Putamen (tissue), 1 donor: ENCODE measurements around the gene TRIM16.
"Not testable (repeated sequence)": the region's sequence is repeated elsewhere in the genome, so short reads cannot be mapped to it uniquely, and the experiment has no call there.

Source experiments
- DNase-seq: peaks from one replicate; pipeline ENCODE4 v3.0.0-alpha.2; 2016; ENCODE audit warnings: low spot score

The TRIM16 gene

DNA sequence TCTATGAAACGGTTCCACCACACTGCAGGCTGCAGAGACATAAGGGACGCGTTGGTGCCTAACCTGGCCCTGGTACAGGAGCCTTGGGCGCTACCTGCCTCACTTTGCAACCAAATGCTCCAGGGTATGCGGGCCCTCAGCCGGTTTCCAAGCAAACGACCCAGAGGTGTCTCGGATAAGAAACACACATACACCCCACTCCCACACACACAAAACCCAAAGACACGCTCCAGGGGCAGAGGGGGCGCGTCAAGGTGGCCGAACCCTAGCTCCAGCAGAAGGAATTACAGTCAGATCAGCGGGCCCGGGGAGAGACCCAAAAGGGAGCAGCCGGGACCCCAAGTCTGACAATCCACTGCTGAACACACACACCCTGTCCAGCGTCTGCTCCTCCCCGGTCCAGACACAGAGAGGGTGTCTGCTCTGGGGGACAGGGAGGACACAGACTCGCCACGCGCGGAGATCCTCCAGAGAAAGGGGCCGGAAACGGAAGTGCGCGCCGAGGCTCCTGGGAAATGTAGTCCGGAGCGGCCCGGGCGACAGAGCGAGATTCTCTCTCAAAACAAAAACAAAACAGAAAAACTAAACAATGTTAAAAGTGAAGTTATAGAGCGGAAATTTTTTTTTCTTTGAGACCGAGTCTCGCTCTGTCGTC, at the start of gene TRIM16:
TSS of gene TRIM16 (minus strand) at position 488 of the 655 bp plus-strand sequence. CDS start 32,702 bp downstream, outside the sequence.
- peak; percentile 69 for DNase-seq

DNA sequence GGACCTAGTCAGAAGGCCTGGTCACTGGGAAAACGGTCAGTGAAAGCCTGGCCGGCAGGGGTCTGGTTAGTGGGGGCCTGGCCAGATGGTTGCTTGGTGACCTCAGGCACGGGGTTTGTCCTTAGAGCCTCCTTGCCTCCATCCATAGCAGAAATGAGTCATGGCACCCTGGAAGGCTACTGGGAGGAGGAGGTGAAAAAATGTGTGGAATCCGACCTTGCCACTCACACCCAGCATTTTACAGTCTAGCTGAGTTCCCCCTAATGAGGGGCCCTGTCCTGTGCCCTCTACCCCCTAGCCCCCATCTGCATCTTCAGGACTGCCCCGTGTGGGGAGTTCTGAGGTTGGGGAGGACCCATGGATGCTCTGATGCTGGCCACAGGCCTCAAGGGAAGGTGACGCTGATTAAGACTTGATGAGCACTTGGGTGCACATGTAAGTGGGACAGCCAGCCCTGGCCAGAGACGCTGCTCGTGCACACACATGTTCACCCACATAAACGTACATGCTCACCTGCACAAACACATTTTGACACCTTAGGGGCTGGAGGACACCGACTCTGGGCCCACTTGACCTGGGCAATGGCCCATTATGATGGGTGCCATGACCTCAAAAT, 49.2 kb upstream of the TRIM16 start:
- DNase-seq = not testable (repeated sequence)

DNA sequence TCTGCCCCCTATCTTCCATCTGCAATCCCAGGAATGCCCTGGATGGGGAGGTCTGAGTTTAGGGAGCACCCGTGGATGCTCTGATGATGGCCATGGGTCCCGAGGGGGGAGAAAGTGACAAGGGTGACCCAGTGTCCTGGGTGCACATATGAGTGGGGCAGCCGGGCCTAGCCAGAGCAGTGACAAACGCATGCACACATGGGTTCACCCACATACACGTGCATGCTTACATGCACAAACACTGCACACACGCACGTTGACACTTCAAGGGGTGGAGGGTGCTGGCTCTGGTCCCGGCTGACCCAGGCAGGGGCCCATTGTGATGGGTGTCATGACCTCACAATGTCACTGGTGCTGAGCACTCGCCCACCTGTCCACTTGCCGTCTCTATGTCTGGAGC, 47.8 kb upstream of the TRIM16 start, which contains the start of gene TBC1D26:
TSS of gene TBC1D26 (plus strand) at position 384 of the 400 bp plus-strand sequence. CDS start 3,066 bp downstream, outside the sequence.
- not testable (repeated sequence) for DNase-seq

DNA sequence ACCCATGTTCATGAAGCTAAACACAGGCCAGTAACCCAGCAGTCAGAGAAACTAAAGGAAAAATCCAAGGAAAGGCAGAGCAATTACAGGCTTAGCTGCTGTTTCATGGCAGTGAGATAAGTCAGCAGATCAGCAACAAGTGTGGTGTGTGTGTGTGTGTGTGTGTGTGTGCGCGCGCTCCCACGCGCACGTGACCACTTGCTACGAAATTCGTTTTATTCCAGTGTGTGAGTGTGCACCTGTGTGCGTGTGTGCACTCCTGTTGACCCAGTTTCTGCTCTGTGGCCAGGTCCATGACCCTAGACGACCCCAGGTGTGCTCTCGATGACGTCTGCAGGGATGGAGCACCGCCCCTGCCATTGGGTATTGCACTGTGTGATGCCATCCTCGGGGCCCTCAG, 46.4 kb upstream of the TRIM16 start:
- DNase-seq = not testable (repeated sequence)

DNA sequence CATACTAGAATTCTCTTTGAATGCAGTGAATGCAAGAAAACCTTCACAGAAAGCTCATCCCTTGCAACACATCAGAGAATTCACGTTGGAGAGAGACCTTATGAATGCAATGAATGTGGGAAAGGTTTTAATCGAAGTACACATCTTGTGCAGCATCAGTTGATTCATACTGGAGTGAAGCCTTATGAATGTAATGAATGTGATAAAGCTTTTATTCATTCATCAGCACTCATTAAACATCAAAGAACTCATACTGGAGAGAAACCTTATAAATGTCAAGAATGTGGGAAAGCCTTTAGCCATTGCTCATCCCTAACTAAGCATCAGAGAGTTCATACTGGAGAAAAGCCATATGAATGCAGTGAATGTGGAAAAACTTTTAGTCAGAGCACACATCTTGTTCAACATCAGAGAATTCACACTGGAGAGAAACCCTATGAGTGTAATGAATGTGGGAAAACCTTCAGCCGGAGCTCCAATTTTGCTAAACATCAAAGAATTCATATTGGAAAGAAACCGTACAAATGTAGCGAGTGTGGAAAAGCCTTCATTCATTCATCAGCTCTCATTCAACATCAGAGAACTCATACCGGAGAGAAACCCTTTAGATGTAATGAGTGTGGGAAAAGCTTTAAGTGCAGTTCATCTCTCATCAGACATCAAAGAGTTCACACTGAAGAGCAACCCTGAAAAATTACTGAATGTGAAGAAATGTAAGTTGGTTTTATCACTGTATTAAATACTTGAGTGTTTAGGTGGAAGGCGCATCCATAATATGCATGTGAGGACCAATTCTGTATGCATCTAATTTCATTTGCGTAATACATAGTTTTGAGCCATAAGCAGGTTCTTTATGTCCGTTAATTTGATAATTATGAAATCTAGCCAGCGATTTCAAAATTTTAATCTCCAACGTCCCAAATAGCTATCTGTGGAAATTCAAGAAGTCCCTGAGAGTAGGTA, 32.8 kb upstream of the TRIM16 start:
- DNase-seq = not testable (repeated sequence)

DNA sequence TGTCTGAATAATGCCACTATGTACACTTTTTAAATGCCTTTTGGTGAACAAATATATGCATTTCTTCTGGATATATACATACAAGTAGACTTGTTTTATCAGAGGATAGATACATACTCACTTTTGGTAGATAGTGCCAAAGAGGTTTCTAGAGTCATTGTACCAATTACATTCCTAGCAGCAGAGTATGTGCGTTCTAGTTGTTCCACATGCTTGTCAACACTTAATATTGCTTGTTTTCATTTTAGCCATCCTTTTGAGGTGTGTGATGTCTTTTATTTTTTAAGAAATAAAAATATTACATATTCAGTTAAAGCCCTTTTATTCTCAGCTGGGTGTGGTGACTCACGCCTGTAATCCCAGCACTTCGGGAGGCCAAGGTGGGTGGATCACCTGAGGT, 24.8 kb upstream of the TRIM16 start:
- DNase-seq = not testable (repeated sequence)

DNA sequence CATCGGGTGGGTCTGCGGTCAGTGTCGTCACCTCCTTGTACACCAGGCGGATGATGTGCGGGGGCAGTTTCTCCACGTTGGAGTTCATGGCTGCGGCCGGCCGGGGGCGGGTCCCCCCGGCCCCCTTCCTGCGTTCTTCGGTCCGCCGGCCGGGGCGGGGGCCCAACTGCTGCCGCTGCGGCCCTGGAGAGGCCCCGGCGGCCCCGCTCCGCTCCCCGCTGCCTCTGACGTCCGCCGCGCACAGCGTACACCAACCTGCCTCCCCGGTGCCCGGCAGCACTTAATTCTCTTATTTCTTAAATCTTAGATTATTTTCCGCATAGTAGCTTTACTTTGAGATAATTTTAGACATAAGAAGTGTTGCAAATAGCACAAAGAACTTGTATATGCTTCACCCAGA, 20.7 kb upstream of the TRIM16 start:
- not testable (repeated sequence) for DNase-seq

DNA sequence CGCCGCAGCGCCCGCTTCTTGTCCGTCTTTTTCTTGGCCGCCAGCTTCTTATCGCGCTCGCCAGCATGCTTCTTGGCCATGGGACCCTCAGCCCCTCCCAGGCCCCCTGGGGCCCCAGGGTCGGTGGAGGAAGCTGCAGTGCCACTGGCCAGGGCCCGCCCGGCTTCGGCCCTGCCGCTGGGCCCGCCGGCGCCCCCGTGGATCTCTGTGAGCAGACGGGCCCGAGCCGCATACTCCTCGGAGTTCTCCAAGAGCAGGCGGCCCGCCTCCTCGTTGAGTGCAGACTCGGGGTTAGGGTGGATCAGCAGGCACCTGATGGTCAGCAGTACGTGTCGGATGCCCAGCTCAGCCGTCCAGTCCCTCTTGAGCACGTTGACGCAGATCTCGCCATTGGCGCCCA, 20.1 kb upstream of the TRIM16 start:
- not testable (repeated sequence) for DNase-seq

DNA sequence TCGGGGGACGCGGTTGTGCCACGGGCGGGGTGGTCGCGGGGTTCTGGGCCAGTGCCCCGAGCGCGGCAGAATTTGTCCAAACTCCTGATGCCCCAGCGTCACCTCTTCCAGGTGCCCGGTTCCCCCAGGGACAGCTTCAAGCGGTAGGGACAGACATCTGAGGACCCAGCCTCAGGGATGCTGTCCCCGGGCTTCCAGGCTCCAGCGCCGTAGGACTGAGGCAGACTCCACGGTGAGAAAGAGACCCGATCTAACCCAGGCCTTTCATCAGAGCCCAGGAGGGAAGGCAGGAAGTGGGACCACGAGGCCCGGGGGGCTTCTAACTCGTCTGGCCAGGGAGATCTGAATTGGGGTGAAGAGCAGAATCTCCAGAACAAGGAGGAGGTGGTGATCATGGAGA, 15.8 kb upstream of the TRIM16 start:
- DNase-seq = not testable (repeated sequence)

DNA sequence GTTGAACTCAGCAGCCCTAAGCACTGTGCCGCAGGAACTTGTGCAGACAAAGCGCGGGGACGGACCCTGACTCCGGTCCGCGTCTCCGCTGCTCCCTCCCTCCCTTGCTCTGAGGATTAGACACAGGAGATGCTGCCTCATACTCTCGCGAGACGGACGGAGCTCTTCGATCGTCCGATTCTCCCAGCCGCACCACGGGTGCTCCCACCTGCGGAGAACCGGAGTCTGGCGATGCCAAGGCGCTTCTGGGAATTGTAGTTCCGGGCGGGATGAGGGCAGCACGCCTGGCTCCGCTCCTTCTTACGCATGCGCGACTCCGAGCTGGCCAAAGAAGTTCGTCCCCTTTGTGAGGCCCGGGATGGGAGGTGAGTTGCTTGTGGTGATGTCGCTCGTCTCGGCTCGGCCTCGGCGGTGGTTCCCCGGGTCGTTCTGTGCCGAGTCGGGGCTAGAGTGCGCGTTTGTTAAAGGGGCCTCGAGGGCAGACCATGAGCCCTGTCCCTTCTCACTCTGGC, 15.4 kb upstream of the TRIM16 start, which contains the start of gene ZNF286A:
TSS of gene ZNF286A (plus strand) at position 340 of the 512 bp plus-strand sequence. CDS start 578 bp downstream, outside the sequence.
- DNase-seq = peak; percentile 99

DNA sequence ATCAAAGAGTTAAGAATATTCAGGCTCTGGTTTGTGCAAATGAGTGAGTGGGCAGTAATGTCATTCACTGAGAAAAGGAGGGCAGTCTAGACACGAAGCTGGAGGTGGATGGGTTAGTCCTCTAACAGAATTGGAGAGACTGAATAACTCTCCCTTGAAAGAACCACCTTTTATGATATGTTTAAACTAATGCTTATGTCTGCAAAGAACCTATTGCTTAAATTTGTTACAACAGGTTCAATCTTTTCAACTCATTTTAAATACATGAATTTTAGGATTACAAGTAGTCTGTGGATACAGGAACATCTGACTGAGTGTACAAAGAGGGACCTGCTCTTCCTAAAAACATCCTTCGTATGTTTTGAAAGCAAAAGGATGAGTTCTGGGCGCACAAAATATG, 14.9 kb upstream of the TRIM16 start:
- not testable (repeated sequence) for DNase-seq

DNA sequence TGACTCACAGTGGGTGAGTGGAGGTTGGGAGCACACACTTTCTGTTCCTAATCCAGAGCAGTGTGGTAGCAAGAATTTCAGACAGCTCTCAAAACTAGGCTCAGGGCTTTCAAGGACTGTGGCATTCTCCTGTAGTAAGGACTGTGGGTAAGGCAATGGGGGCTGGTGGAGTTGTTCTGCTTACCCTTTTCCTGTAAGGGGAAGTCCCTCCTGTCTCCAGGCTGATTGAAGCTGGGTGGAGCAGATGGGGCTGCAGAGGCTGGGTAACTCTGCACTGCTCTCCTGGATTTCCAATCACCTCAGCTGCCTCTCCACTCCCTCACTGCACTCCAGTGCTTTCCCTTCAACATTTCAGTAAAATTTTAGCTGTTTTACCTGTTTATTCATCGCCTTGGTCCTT, 3.4 kb upstream of the TRIM16 start:
- DNase-seq = not testable (repeated sequence)

DNA sequence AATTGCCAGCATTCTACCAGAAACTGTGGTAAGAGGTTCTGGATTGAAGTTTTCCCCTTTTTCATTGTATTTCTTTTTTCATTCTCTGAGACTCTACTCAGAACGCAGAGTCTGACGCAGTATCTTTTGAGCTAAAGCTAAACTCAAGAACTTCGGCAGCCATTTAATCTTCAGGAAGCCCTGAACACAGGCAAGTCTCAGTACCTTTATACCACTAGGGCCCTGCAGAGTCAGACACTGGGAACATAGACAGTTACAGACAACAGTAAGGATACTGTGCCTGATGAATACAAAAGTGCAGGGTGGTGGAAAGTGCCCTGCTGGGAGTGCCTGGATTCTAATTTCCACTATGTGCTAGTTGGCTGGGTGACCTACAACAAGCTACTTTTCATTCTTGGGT, 976 bp downstream of the TRIM16 start:
- not testable (repeated sequence) for DNase-seq

DNA sequence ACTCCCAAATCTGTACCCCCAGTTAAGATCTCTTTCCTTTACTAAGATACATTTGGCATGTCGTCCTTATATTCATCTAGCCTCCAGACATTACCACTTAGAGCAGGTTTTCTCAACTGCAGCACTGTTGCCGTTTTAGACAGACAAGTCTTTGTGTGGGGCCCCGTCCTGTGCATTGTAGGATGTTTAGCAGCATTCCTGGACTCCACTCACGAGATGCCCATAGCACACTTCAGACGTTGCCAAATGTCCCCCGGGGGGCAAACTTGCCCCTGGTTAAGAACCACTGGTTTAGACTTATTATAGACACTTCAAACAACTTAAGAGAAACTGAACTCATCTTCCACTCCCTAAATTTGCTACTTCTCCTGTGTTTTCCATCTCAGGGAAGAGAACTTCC, 8.1 kb downstream of the TRIM16 start:
- DNase-seq = not testable (repeated sequence)

DNA sequence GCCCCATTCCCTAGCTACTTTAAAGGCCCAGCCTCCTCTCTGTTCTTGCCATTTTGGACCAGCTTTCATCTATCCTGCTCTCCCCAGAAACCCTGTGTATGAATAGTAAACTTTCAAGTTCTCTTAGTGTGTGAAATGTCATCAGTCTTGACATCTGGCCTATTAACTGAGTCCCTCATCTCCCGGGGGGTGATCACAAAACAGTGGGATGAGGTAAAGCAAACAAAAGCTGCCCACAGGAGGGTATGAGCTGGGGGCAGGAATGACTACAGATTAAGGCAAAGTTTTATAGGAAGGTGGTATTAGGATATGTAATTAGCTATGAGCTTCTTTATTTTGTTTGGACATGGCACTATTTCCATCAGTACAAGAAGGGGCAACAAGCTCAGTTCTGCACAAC, 9.5 kb downstream of the TRIM16 start:
- not testable (repeated sequence) for DNase-seq

DNA sequence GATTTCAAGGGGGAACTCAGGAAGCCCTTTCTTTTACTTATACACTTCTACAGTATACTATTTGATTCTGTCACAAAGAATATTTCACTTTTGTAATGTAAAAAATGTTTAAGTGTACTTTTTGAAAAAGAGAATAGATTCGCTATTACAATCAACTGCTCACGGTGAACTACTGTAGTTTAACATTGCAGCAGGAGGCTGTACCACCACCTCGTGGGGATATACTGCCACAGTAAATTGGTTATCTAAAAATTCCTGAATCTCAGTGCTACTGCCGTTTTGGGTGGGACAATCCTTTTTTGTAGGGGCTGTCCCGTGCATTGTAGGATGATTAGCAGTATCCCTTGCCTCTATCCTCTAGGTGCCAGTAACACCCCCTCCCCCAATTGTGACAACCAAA, 14.6 kb downstream of the TRIM16 start:
- not testable (repeated sequence) for DNase-seq

DNA sequence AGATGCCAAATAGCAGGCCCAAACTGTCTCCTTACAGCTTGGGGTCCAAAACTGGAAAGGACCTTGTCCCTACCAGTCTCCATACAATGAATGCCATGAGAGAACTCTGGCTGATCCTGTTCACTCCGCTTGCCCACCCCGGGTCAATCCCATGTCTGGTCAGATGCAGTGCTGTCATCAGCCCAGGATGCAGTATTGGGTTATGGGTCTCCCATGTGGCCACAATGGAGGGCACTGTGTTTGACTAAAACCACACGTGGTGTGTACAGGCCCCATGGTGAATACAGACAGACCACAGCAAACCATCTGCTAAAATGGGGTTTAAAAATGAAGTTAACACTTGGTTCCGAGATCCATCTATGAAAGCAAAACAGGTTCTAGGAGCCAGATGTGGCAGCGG, 20.4 kb downstream of the TRIM16 start:
- DNase-seq = no peak

DNA sequence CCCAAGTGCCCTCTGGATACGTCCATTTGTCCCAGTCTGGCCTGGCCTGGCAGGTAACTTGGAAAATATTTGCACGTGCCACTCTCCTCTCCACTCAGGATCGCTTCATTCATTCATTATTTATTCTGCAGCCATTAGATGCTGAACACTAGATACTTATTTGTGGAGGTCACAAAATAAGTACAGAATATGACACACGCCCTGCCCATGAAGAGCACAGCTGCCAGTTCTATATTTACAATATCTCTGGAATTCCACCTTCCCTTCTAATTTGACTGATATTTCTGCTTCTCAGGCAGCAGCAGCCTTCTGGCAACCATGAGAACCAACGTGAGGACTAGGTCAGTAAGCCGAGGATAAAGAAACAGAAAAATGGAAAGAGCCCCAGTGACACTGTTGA, 20.9 kb downstream of the TRIM16 start:
- DNase-seq = no peak

DNA sequence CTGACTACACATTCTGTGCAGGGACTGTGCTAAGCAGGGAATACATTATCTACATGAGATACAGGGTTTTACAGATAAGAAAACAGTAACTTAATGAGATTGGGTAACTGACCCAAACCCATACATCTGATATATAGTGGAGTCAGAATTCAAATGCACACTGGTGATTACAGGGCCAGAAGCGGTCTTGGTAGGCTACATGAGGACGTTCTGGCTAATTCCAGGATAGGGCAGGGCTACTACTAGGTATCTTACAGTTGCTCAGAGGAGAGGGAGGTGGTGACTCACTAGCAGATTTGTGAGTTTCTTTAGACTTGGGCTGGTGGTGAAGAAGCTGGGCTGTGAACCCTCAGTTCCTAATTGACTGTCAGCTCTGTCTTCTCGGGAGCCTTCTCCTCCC, 21.4 kb downstream of the TRIM16 start:
- no peak for DNase-seq

DNA sequence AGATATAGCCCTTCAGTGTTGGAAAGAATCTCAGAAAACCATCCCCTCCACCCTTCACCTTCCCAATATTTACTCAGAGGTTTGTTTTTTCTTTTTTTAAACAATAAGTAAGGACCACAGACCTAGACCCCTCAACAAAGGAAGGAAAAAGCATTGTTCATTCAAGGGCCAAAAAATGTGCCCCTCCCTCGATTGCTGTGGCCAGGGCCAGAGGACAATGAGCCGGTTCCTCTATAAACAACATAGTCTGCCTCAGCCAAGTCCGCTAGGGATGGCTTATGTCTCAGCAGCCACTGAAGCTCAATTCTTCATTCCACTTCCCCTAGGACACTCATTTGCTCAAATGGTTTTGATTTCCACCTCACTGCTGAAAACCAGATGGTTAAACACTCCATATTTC, 24.0 kb downstream of the TRIM16 start:
- no peak for DNase-seq

DNA sequence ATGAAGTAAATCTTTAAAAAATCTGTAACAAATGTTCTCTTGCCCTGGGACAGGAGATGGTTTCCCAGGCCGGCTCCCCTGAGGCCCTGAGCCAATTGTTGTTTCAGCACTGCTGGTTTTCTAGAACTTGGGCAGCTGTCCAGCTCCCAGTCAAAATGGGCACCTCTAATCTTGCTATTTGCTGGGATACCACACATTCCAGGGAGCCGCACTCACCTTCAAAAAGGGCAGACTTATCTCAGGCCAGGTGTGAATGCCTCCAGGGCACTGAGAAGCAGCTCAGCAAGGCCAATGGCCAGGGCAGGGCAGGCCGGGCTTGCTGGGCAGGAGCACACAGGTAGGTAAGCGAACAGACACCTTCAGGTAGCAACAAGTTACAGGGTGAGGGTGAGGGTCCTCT, 24.4 kb downstream of the TRIM16 start:
- no peak for DNase-seq

DNA sequence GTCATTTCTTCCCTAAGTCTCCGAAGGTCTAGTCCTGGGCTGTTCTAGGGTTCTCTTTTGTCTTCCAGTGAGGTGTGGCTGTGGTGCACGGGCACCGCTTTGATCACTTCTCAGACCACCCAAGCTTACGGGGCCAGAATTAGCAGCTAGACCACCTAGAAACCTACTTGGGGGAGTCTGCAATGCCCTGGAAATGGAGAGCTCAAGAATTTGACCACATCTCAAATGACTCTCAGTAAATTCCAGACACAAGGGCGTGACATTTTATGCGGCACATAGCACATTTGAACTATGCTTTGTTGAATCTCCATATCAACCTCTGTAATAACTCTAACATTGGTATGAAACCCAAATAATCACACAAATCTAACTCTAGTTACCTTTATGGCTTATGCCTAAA, 24.9 kb downstream of the TRIM16 start:
- no peak for DNase-seq
